ENCODE measurements around the gene GRIP2. TPM values are rescaled to one million over a fixed set of nuclear protein-coding genes. Genes with fewer than 3 reads are reported as not detected.

Gene GRIP2
- polyA plus RNA-seq, 1 donor (not counting 4 experiments of a cell fraction or from before 2014, with no cell fraction given): 0.01 TPM

DNA sequence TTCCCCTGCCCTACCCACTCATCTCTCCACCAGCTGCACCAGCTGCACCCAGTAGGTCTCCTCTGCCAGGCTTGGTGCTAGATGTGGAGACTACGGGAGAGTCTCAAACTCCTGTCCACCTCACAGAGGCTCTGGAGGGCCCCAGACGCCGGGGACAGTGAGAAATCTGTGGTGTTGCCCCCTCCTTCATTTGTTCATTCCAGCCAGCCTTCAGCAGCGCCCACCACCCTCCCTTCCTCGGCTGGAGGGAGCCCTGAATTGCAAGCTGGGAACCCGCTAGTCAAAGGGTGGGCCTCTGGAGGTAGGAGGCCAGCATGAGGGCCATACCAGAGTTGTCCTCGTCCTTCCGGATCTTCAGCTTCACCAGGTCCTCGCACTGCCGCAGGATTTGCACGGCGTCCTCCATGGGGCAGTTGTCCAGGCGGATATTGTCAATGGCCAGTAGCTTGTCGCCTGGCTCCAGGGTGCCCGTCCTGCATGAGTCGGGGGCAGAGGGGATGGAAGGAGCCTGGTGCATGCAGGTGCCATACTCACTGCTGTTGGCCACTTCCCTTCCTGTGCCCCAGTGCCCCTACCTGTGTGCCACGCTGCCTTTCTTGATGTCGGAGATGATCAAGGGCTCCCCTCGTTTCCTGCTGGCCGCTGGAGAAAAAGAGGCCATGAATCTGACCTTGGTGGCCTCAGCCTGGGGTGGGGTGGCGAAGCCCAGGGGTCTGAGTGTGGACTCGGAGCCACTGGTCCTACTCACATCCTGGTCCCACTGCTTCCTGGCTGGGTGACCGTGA is 29.1 kb downstream of the GRIP2 start:
- DNase-seq (ENCODE audit: low read depth, low spot score) (no peak), FAIRE-seq (no peak)
- Histone ChIP-seq H2AFZ (ENCODE audit: control insufficient read depth, low read length) (no peak overlapping the region), H3K79me2 (ENCODE audit: control insufficient read depth, insufficient read depth, low read length) (no peaks in the 10 kb centered on the region), H4K20me1 (ENCODE audit: control insufficient read depth, extremely low read depth, insufficient read depth, low read length) (no peaks in the 10 kb centered on the region), H3K4me1 (ENCODE audit: control insufficient read depth, extremely low read depth, insufficient read depth, low read length) (no peaks in the 10 kb centered on the region), H3K27me3 (ENCODE audit: control insufficient read depth, extremely low read depth, insufficient read depth, low read length) (no peaks in the 10 kb centered on the region), H3K4me2 (ENCODE audit: control insufficient read depth, extremely low read depth, insufficient read depth, low read depth, low read length) (no peak overlapping the region), H3K9me1 (ENCODE audit: control insufficient read depth, extremely low read depth, insufficient read depth, low read length) (no peaks in the 10 kb centered on the region), H3K9ac (ENCODE audit: control insufficient read depth, extremely low read depth, insufficient read depth, low read length) (no peak overlapping the region), H3K4me3 (ENCODE audit: control insufficient read depth in 2 of 3, extremely low read depth in 1 of 3, insufficient read depth in 2 of 3, low read depth in 1 of 3, low read length in 3 of 3) (no peak overlapping the region), H3K36me3 (ENCODE audit: control insufficient read depth in 2 of 2, extremely low read depth in 1 of 2, insufficient read depth in 2 of 2, low read length in 2 of 2) (no peaks in the 10 kb centered on the region), H3K9me3 (ENCODE audit: control insufficient read depth, low read depth, low read length) (no peaks in the 10 kb centered on the region), H3K27ac (ENCODE audit: control insufficient read depth, insufficient read depth, low read length) (no peak overlapping the region)
- TF ChIP-seq EZH2 (IDR thresholded peaks at IDR 0.05; ENCODE audit: low read length) (no peak), CTCF (optimal IDR thresholded peaks at IDR 0.05 in 1 of 3, IDR thresholded peaks at IDR 0.05 in 1 of 3, conservative IDR thresholded peaks at IDR 0.05 in 1 of 3; ENCODE audit: extremely low read depth in 1 of 3, insufficient read depth in 2 of 3, low read length in 3 of 3) (no peak)
- dilution Hi-C loops (cut with MboI; ENCODE audit: extremely low pct_ligation_motif_present, low sequenced_read_pairs): no loop called here

DNA sequence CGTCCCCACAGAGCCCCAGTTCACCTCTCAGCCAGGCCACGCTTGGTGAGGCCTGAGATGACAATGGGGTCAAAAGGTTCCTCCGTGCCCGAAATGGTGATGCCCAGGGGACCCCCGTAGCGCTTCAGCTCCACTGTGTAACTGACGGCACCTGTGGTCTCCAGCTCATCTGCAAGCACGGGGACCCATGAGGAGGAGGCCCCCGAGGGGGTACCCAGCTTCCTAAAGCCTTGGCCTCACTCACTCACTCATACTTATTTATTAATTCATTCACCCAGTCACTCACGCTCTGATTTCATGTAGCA is 30.4 kb downstream of the GRIP2 start:
- Histone ChIP-seq H2AFZ (ENCODE audit: control insufficient read depth, low read length) (no peak overlapping the region), H4K20me1 (ENCODE audit: control insufficient read depth, extremely low read depth, insufficient read depth, low read length) (no peaks in the 10 kb centered on the region), H3K27me3 (ENCODE audit: control insufficient read depth, extremely low read depth, insufficient read depth, low read length) (peaks cover 5% of the 10 kb centered on the region), H3K79me2 (ENCODE audit: control insufficient read depth, insufficient read depth, low read length) (no peaks in the 10 kb centered on the region), H3K9ac (ENCODE audit: control insufficient read depth, extremely low read depth, insufficient read depth, low read length) (no peak overlapping the region), H3K4me1 (ENCODE audit: control insufficient read depth, extremely low read depth, insufficient read depth, low read length) (no peaks in the 10 kb centered on the region), H3K27ac (ENCODE audit: control insufficient read depth, insufficient read depth, low read length) (no peak overlapping the region), H3K9me3 (ENCODE audit: control insufficient read depth, low read depth, low read length) (no peaks in the 10 kb centered on the region), H3K9me1 (ENCODE audit: control insufficient read depth, extremely low read depth, insufficient read depth, low read length) (no peaks in the 10 kb centered on the region), H3K4me2 (ENCODE audit: control insufficient read depth, extremely low read depth, insufficient read depth, low read depth, low read length) (no peak overlapping the region), H3K4me3 (ENCODE audit: control insufficient read depth in 2 of 3, extremely low read depth in 1 of 3, insufficient read depth in 2 of 3, low read depth in 1 of 3, low read length in 3 of 3) (no peak overlapping the region), H3K36me3 (ENCODE audit: control insufficient read depth in 2 of 2, extremely low read depth in 1 of 2, insufficient read depth in 2 of 2, low read length in 2 of 2) (no peaks in the 10 kb centered on the region)
- dilution Hi-C loops (cut with MboI; ENCODE audit: extremely low pct_ligation_motif_present, low sequenced_read_pairs): no loop called here
- DNase-seq (ENCODE audit: low read depth, low spot score): no peak
- FAIRE-seq: no peak
- TF ChIP-seq CTCF (optimal IDR thresholded peaks at IDR 0.05 in 1 of 3, IDR thresholded peaks at IDR 0.05 in 1 of 3, conservative IDR thresholded peaks at IDR 0.05 in 1 of 3; ENCODE audit: extremely low read depth in 1 of 3, insufficient read depth in 2 of 3, low read length in 3 of 3): no peak
- TF ChIP-seq EZH2 (IDR thresholded peaks at IDR 0.05; ENCODE audit: low read length): no peak
